ENCODE results near the gene BAIAP2L2.

The BAIAP2L2 gene

DNA sequence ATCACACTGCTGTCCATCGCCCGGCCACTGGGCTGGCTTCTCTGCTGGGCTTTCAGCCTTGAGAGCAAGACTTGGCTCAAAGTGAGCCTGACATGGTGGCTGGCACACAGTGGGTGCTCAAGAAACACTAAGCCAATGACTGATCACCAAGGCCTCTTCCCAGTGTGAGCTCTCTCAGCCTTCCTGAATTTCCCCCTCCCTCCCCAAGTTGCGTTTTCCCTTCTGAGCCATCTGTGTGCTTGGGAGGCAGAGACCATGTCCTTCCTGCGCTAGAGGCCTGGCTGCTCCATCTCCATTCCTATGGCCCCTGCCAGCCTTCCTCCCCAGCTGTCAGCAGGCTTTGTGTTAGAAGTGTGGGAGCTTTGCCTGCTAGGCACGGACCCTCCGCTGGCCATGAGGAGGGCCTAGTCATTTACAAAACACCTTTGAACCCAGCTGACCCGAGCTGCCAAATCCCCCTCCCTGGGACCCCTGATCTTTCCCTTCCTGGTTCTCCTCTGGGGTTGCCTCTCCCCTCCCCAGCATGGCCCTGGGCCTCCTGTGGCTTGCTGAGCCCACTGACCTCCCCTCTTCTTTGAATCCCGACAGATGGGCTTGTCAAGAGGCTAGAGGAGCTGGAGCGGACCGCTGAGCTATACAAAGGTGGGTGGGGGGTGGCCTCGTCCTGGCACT lies 40.1 kb downstream of the BAIAP2L2 start:
- H3K27me3 ChIP-seq (ENCODE audit: control insufficient read depth in 1 of 2, insufficient read depth in 1 of 2, low read length in 2 of 2): no peaks in the 10 kb centered on the region
- no peak overlapping the region for H3K4ac ChIP-seq (ENCODE audit: low read depth in 1 of 2, low read length in 2 of 2)
- no peak overlapping the region for H3K4me2 ChIP-seq (ENCODE audit: low read length, poor library complexity, severe bottlenecking)
- no peak overlapping the region for H2BK12ac ChIP-seq (ENCODE audit: low read length in 2 of 2)
- no peak overlapping the region for H2BK5ac ChIP-seq (ENCODE audit: low read depth, low read length, poor library complexity, severe bottlenecking)
- H3K27ac ChIP-seq (ENCODE audit: low read length, poor library complexity, severe bottlenecking): no peak overlapping the region
- peaks cover 4 to 97% of the 10 kb centered on the region in 2 experiments for H3K36me3 ChIP-seq (ENCODE audit: control insufficient read depth in 1 of 2, insufficient read depth in 2 of 2, low read depth in 1 of 2, low read length in 2 of 2)
- no peak overlapping the region for H3K18ac ChIP-seq (ENCODE audit: low read depth in 1 of 2, low read length in 2 of 2)
- no peak overlapping the region for H4K91ac ChIP-seq (ENCODE audit: low read length)
- H2BK15ac ChIP-seq (ENCODE audit: low read depth, poor library complexity, severe bottlenecking): no peak overlapping the region
- H3K14ac ChIP-seq (ENCODE audit: low read length in 2 of 2): no peak overlapping the region
- H2AK5ac ChIP-seq (ENCODE audit: low read length, severe bottlenecking): no peak overlapping the region
- H2AFZ ChIP-seq (ENCODE audit: low read depth, low read length): no peak overlapping the region
- no peak for DNase-seq
- no peak overlapping the region for H2BK120ac ChIP-seq (ENCODE audit: low read depth, low read length)
- H3K79me1 ChIP-seq (replicated peaks; ENCODE audit: low read length, poor library complexity, severe bottlenecking): no peaks in the 10 kb centered on the region
- 96% methylated on average over 10 of the region's 11 CpGs for WGBS
- H3K9ac ChIP-seq (ENCODE audit: low read length): no peak overlapping the region
- no peak overlapping the region for H3K23ac ChIP-seq (ENCODE audit: low read length in 2 of 2)
- H3K4me3 ChIP-seq (ENCODE audit: insufficient read depth in 1 of 2, low read depth in 1 of 2, low read length in 2 of 2): no peak overlapping the region
- H4K8ac ChIP-seq (ENCODE audit: low read length): no peak overlapping the region
- H3K9me3 ChIP-seq (ENCODE audit: control insufficient read depth, low read length): no peaks in the 10 kb centered on the region
- H3K4me1 ChIP-seq (ENCODE audit: control insufficient read depth, insufficient read depth, low read depth, low read length): no peaks in the 10 kb centered on the region

DNA sequence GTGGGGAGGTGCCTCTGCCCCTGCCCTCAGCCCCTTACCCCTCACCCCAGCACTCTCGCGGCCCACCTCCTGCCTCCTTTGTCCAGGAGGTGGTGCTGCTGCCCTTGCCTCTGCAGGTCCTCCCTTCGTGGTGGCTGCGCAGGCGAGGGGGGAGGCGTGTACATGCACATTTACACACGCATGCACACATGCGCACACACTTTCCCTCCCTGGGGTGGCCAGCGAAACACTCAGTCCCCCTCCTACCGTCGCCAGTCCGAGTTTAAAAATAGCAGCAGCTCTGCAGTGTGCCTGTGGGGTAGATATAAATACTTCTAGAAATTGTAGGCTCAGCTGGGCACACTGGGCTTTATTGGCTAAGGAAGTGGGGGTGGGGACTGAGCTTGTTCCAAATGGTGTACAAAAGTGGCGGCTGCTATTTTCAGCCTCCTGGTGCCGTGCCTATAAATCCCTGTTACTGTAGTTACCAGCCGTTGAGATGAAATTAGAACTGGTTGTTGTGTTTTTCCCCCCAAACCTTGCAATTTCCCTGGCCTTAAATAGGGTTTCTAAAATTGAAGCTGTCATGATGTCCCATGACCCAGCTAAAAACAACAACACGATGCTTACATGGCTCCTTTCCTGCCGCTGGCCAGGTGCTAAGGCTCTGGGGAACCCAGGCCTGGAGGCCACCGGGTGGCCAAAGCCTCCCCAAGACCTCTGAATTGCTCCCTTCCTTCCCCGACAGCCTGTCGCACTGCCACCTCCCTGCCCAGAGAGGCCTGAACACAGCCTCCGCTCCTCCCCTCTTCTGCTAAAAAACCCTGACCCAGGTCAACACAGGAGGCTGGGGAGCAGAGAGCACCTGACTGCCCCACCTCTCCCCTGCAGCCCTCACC lies 40.9 kb downstream of the BAIAP2L2 start:
- no peak overlapping the region for H4K8ac ChIP-seq (ENCODE audit: low read length)
- no peak overlapping the region for H2BK12ac ChIP-seq (ENCODE audit: low read length in 2 of 2)
- H2BK120ac ChIP-seq (ENCODE audit: low read depth, low read length): no peak overlapping the region
- H3K9ac ChIP-seq (ENCODE audit: low read length): no peak overlapping the region
- no peak overlapping the region for H3K23ac ChIP-seq (ENCODE audit: low read length in 2 of 2)
- no peak overlapping the region for H3K4me3 ChIP-seq (ENCODE audit: insufficient read depth in 1 of 2, low read depth in 1 of 2, low read length in 2 of 2)
- no peak overlapping the region for H3K18ac ChIP-seq (ENCODE audit: low read depth in 1 of 2, low read length in 2 of 2)
- H3K9me3 ChIP-seq (ENCODE audit: control insufficient read depth, low read length): no peaks in the 10 kb centered on the region
- H3K4me1 ChIP-seq (ENCODE audit: control insufficient read depth, insufficient read depth, low read depth, low read length): no peaks in the 10 kb centered on the region
- H3K4ac ChIP-seq (ENCODE audit: low read depth in 1 of 2, low read length in 2 of 2): no peak overlapping the region
- H3K27me3 ChIP-seq (ENCODE audit: control insufficient read depth in 1 of 2, insufficient read depth in 1 of 2, low read length in 2 of 2): no peaks in the 10 kb centered on the region
- H3K36me3 ChIP-seq (ENCODE audit: control insufficient read depth in 1 of 2, insufficient read depth in 2 of 2, low read depth in 1 of 2, low read length in 2 of 2): peaks cover 12 to 97% of the 10 kb centered on the region in 2 experiments
- H3K4me2 ChIP-seq (ENCODE audit: low read length, poor library complexity, severe bottlenecking): no peak overlapping the region
- H2BK15ac ChIP-seq (ENCODE audit: low read depth, poor library complexity, severe bottlenecking): no peak overlapping the region
- H2AK5ac ChIP-seq (ENCODE audit: low read length, severe bottlenecking): no peak overlapping the region
- no peak overlapping the region for H2BK5ac ChIP-seq (ENCODE audit: low read depth, low read length, poor library complexity, severe bottlenecking)
- H3K27ac ChIP-seq (ENCODE audit: low read length, poor library complexity, severe bottlenecking): no peak overlapping the region
- 87% methylated on average over 21 of the region's 21 CpGs for WGBS
- H2AFZ ChIP-seq (ENCODE audit: low read depth, low read length): no peak overlapping the region
- peak; percentile 19 for DNase-seq
- H4K91ac ChIP-seq (ENCODE audit: low read length): no peak overlapping the region
- H3K79me1 ChIP-seq (replicated peaks; ENCODE audit: low read length, poor library complexity, severe bottlenecking): no peaks in the 10 kb centered on the region
- no peak overlapping the region for H3K14ac ChIP-seq (ENCODE audit: low read length in 2 of 2)

DNA sequence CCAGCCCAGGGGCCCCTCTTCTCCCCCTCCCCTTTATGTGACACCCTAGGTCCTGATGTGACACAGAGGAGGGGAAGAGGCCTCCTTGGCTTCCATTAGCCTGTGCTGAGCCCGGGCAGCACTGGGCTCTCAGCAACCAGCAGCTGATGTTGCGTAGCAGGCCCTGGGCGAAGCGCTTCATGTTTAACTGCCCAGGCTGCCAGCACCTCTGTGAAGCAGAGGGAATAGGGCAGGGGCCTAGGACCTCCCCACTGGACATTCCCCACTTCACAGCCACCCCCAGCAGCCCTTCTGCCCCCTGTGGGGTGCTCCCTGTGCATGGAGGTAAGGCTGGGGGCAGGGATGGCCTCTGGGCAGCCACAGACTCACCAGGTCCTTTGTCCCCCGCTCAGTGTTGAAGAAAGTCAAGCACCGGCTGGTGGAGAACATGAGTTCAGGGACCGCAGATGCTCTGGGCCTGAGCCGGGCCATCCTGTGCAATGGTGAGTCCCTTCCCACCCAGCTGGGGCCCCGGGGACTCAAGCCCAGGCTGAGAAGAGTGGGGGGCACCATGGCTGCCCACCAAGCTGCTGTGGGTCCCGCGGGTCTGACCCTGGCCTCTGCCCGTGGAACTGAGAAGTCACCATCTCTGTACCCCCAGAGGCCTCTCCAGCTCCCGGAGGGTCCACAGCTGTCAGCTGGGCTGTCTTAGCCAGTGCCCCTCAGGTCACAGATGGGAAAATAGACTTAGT lies 41.7 kb downstream of the BAIAP2L2 start:
- Histone ChIP-seq H3K9ac (ENCODE audit: low read length) (no peak overlapping the region), H3K27ac (ENCODE audit: low read length, poor library complexity, severe bottlenecking) (no peak overlapping the region), H2BK12ac (ENCODE audit: low read length in 2 of 2) (no peak overlapping the region), H3K27me3 (ENCODE audit: control insufficient read depth in 1 of 2, insufficient read depth in 1 of 2, low read length in 2 of 2) (no peaks in the 10 kb centered on the region), H3K9me3 (ENCODE audit: control insufficient read depth, low read length) (no peaks in the 10 kb centered on the region), H3K23ac (ENCODE audit: low read length in 2 of 2) (no peak overlapping the region), H2BK15ac (ENCODE audit: low read depth, poor library complexity, severe bottlenecking) (peak overlapping the region; percentile 44), H3K36me3 (ENCODE audit: control insufficient read depth in 1 of 2, insufficient read depth in 2 of 2, low read depth in 1 of 2, low read length in 2 of 2) (peaks cover 12 to 96% of the 10 kb centered on the region in 2 experiments), H2AK5ac (ENCODE audit: low read length, severe bottlenecking) (no peak overlapping the region), H3K4me1 (ENCODE audit: control insufficient read depth, insufficient read depth, low read depth, low read length) (no peaks in the 10 kb centered on the region), H2BK120ac (ENCODE audit: low read depth, low read length) (no peak overlapping the region), H3K18ac (ENCODE audit: low read depth in 1 of 2, low read length in 2 of 2) (no peak overlapping the region), H4K91ac (ENCODE audit: low read length) (no peak overlapping the region), H3K4me3 (ENCODE audit: insufficient read depth in 1 of 2, low read depth in 1 of 2, low read length in 2 of 2) (no peak overlapping the region), H3K79me1 (replicated peaks; ENCODE audit: low read length, poor library complexity, severe bottlenecking) (no peaks in the 10 kb centered on the region), H3K14ac (ENCODE audit: low read length in 2 of 2) (no peak overlapping the region), H3K4ac (ENCODE audit: low read depth in 1 of 2, low read length in 2 of 2) (no peak overlapping the region), H3K4me2 (ENCODE audit: low read length, poor library complexity, severe bottlenecking) (no peak overlapping the region), H2AFZ (ENCODE audit: low read depth, low read length) (no peak overlapping the region), H4K8ac (ENCODE audit: low read length) (no peak overlapping the region), H2BK5ac (ENCODE audit: low read depth, low read length, poor library complexity, severe bottlenecking) (no peak overlapping the region)
- WGBS: 93% methylated on average over 13 of the region's 13 CpGs
- DNase-seq: no peak
